K562 (cell line): ENCODE results near the gene MLLT3. TPM values are rescaled to one million over a fixed set of nuclear protein-coding genes. Genes with fewer than 3 reads are reported as not detected.

ENCODE experiments used
- ATAC-seq: fragments of 200-7000 bp; cut with Tn5 transposase; 3 replicates; pipeline ENCODE4 v1.9.1; 2020; ENCODE audit warnings: moderate library complexity
- BruUV-seq: library from RNA; stranded (reverse); fragments of 400-500 nt; replicated peaks from 2 replicates; lab custom pipeline; 2021; lab: Mats Ljungman, UMichigan
- CTCF ChIA-PET: fragments of 300-600 bp; formaldehyde crosslinking; extraction: SDS; loops from one replicate; lab custom pipeline; 2021; ENCODE audit warnings: low intra/inter-chr PET ratio; lab: Yijun Ruan, JAX
- POLR2A ChIA-PET: fragments of 300-600, 350-650 bp; sonication (Branson Sonifier 250); formaldehyde crosslinking; extraction: SDS; loops from one replicate; lab custom pipeline; 2021; ENCODE audit warnings: antibody characterized with exemption, inconsistent platforms; lab: Yijun Ruan, JAX
- DNase-seq, 4 experiments: peaks; one replicate each; pipeline versions ENCODE4 v3.0.0 to v3.0.0-alpha.2; 2011 to 2018; ENCODE audit warnings: low spot score in 3 of 4, mixed read lengths in 3 of 4; ENCODE audit errors: extremely low read depth in 1 of 4
- FAIRE-seq: peaks from 2 replicates; lab custom pipeline; 2011; peaks lifted over from hg19 to GRCh38; lab: Jason Lieb, UNC
- H2AFZ ChIP-seq: 2 replicates; pipeline ENCODE4 v1.6.0; 2011; ENCODE audit warnings: low read depth, low read length, control low read depth, inconsistent platforms
- H3K27ac ChIP-seq: fragments of 200-600 bp; 3 replicates; pipeline ENCODE4 v1.8.0; 2011; ENCODE audit warnings: low read depth, mild to moderate bottlenecking, control low read depth, inconsistent platforms, low read length, moderate library complexity, mixed read lengths; ENCODE audit errors: extremely low read depth
- H3K27me3 ChIP-seq, 2 experiments: fragments of 300-600 bp in 1 of 2; 2 replicates in 1 of 2; 3 replicates in 1 of 2; pipeline versions ENCODE4 v1.6.0 to v1.8.0; 2011; ENCODE audit warnings: inconsistent platforms in 2 of 2, low read length in 2 of 2, mild to moderate bottlenecking in 1 of 2, mixed read lengths in 1 of 2, moderate library complexity in 1 of 2; ENCODE audit not compliant: control insufficient read depth in 2 of 2, insufficient read depth in 2 of 2
- H3K36me3 ChIP-seq: fragments of 300-600 bp; 3 replicates; pipeline ENCODE4 v1.8.0; 2011; ENCODE audit warnings: mild to moderate bottlenecking, low read length, inconsistent platforms; ENCODE audit not compliant: control insufficient read depth, insufficient read depth
- H3K4me1 ChIP-seq, 2 experiments: fragments of 200-600 bp in 1 of 2; replicated peaks in 1 of 2; 2 replicates in 1 of 2; 3 replicates in 1 of 2; pipeline versions ENCODE4 v1.5.1 to v1.8.0; 2011; ENCODE audit warnings: inconsistent platforms in 2 of 2, low read length in 2 of 2, mild to moderate bottlenecking in 1 of 2, mixed read lengths in 1 of 2, moderate library complexity in 1 of 2; ENCODE audit not compliant: control insufficient read depth in 2 of 2, insufficient read depth in 2 of 2
- H3K4me2 ChIP-seq: 2 replicates; pipeline ENCODE4 v1.6.1; 2011; ENCODE audit warnings: low read length, control low read depth, inconsistent platforms, mixed read lengths; ENCODE audit not compliant: insufficient read depth
- H3K4me3 ChIP-seq: fragments of 200-600 bp; sonication (generic), shearing (Covaris generic); 2 replicates; pipeline ENCODE4 v1.5.1; 2016; ENCODE audit warnings: control low read depth, inconsistent platforms
- H3K79me2 ChIP-seq: fragments of 200-600 bp; 3 replicates; pipeline ENCODE4 v1.8.0; 2011; ENCODE audit warnings: low read length, inconsistent platforms; ENCODE audit not compliant: control insufficient read depth, insufficient read depth
- H3K9ac ChIP-seq, 2 experiments: 2 replicates each; pipeline versions ENCODE4 v1.6.0 to v1.6.1; 2011; ENCODE audit warnings: low read depth in 2 of 2, low read length in 2 of 2, control low read depth in 1 of 2, inconsistent platforms in 1 of 2, mild to moderate bottlenecking in 1 of 2, mixed read lengths in 1 of 2; ENCODE audit not compliant: insufficient read depth in 1 of 2
- H3K9me1 ChIP-seq: one replicate; pipeline ENCODE4 v1.6.0; 2011; ENCODE audit warnings: inconsistent platforms, mild to moderate bottlenecking, low read length, moderate library complexity; ENCODE audit not compliant: control insufficient read depth, insufficient read depth
- H3K9me3 ChIP-seq: replicated peaks from 2 replicates; pipeline ENCODE4 v1.5.1; 2011; ENCODE audit warnings: low read depth, low read length, inconsistent platforms; ENCODE audit not compliant: control insufficient read depth, insufficient read depth
- H4K20me1 ChIP-seq: replicated peaks from 2 replicates; pipeline ENCODE4 v1.6.1; 2011; ENCODE audit warnings: low read length, inconsistent platforms, mixed read lengths; ENCODE audit not compliant: control insufficient read depth, insufficient read depth
- CXXC5 ChIP-seq: fragments of 250-450 bp; sonication (Bioruptor Pico); IDR thresholded peaks from 2 replicates; pipeline ENCODE4 v1.8.0; 2022; ENCODE audit warnings: inconsistent platforms, mild to moderate bottlenecking, moderate library complexity
- MAZ ChIP-seq, 2 experiments: fragments of 450-650 bp in 1 of 2; sonication (generic) in 1 of 2; formaldehyde crosslinking; IDR thresholded peaks in 1 of 2; conservative IDR thresholded peaks in 1 of 2; 2 replicates each; pipeline versions ENCODE4 v1.4.0 to v1.5.0; 2020; ENCODE audit warnings: mild to moderate bottlenecking in 1 of 2, missing genetic modification reagents in 1 of 2
- RBM15 ChIP-seq: fragments of 200-400 bp; formaldehyde crosslinking; IDR thresholded peaks from 2 replicates; pipeline ENCODE4 v1.6.1; 2018; ENCODE audit warnings: mild to moderate bottlenecking, low read length, moderate library complexity; ENCODE audit not compliant: insufficient read depth
- RFX5 ChIP-seq: IDR thresholded peaks from 2 replicates; pipeline ENCODE4 v1.6.1; 2011; ENCODE audit warnings: low read depth, mild to moderate bottlenecking, improper control_type of control experiment, low read length
- SMAD1 ChIP-seq: fragments of 150-350 bp; IDR thresholded peaks from 2 replicates; pipeline ENCODE4 v1.6.1; 2014; ENCODE audit warnings: low read length, low read depth; ENCODE audit not compliant: partially characterized antibody
- TEAD4 ChIP-seq, 2 experiments: sonication (generic) in 1 of 2; formaldehyde crosslinking in 1 of 2; IDR thresholded peaks; 2 replicates each; pipeline versions ENCODE4 v1.6.1 to v1.8.0; 2012 to 2022; ENCODE audit warnings: borderline replicate concordance in 1 of 2, inconsistent platforms in 1 of 2, low read length in 1 of 2, mild to moderate bottlenecking in 1 of 2, missing genetic modification reagents in 1 of 2
- TRIM28 ChIP-seq: fragments of 450-650 bp; IDR thresholded peaks from 2 replicates; pipeline ENCODE4 v1.6.1; 2017
- ZBTB26 ChIP-seq: fragments of 450-650 bp; formaldehyde crosslinking; IDR thresholded peaks from 2 replicates; pipeline ENCODE4 v1.4.0; 2022; ENCODE audit warnings: missing genetic modification characterization
- ZNF197 ChIP-seq: fragments of 200-800 bp; sonication (Bioruptor generic); IDR thresholded peaks from 2 replicates; pipeline ENCODE4 v1.6.1; 2016; ENCODE audit warnings: low read depth, missing genetic modification characterization, missing compliant biosample characterization
- WGBS: fragments of 100-300 bp; shearing (Covaris generic); methylation state at CpG from one replicate; pipeline ENCODE4 v1.1.6; 2016; ENCODE audit warnings: low coverage, mixed read lengths; ENCODE audit not compliant: insufficient coverage; ENCODE audit errors: missing lambda C conversion rate; 5-methylcytosine and 5-hydroxymethylcytosine counted together
- in situ Hi-C: fragments of 300-500 bp; cut with MboI; formaldehyde crosslinking; loops from 4 replicates; pipeline ENCODE4 v1.15.0; 2018; ENCODE audit warnings: inconsistent platforms, mixed read lengths
- intact Hi-C: fragments of 100-400 bp; cut with micrococcal nuclease; formaldehyde crosslinking; loops from 2 replicates; pipeline ENCODE4 v1.14.2; 2022
- polyA plus RNA-seq, 8 experiments: library from polyadenylated mRNA; depleted of rRNA in 4 of 8; stranded (reverse) in 5 of 8; unstranded in 3 of 8; fragments of >200 nt; fragmentation: Nextera tagmentation in 2 of 8; fragmentation: Illumina TruSeq in 1 of 8; extraction: Ambion mirVana in 2 of 8; extraction: Trizol in 1 of 8; gene quantifications; 2 replicates each; pipeline versions ENCODE4 v1.2.1 to v1.2.3, GENCODE V29; 2011 to 2014; ENCODE audit warnings: inconsistent platforms in 1 of 8, missing spikeins in 1 of 8
- total RNA-seq, 7 experiments: library from RNA; depleted of rRNA in 6 of 7; stranded (reverse); fragments of >200 nt in 6 of 7; fragmentation: Illumina TruSeq in 2 of 7; extraction: Trizol in 2 of 7; gene quantifications; 2 replicates each; pipeline versions ENCODE4 v1.2.1 to v1.2.3, GENCODE V29; 2011 to 2021; ENCODE audit warnings: low replicate concordance in 1 of 7

MLLT3 gene
- total and polyA plus RNA-seq, 9 of the 15 experiments (the other 6 are each of a cell fraction or from before 2014, with no cell fraction given): 0.07 to 0.42 (median 0.22) TPM; not detected in 4

GRCh38 chr9:20376731-20377375 is 245.4 kb downstream of the MLLT3 start:
- WGBS: 0% methylated on average over 4 of the region's 4 CpGs
- no peak overlapping the region for H3K27ac ChIP-seq
- no peaks in the 10 kb centered on the region for H3K9me3 ChIP-seq
- ChIA-PET CTCF (no interaction called here), POLR2A (no interaction called here)
- in situ Hi-C loops (no loop called here), intact Hi-C loops (no loop called here)
- DNase-seq (no peak), ATAC-seq (no peak), FAIRE-seq (no peak)
- no peak for TF ChIP-seq RFX5
- no peak for TF ChIP-seq TRIM28
- no peak for TF ChIP-seq TEAD4 (IDR thresholded peaks at IDR 0.05; ENCODE audit: low read length)
- no peak for TF ChIP-seq TEAD4 (CRISPR knock-in tag; IDR thresholded peaks at IDR 0.05; ENCODE audit: borderline replicate concordance)
- no peak for TF ChIP-seq SMAD1
- no peak for TF ChIP-seq ZNF197 (CRISPR knock-in tag)
- TF ChIP-seq RBM15: no peak
- no peak for TF ChIP-seq MAZ (CRISPR knock-in tag; conservative IDR thresholded peaks at IDR 0.05 in 1 of 2, IDR thresholded peaks at IDR 0.05 in 1 of 2)
- TF ChIP-seq CXXC5: no peak
- TF ChIP-seq ZBTB26: no peak
- H3K27me3 ChIP-seq: no peaks in the 10 kb centered on the region
- H3K4me2 ChIP-seq: no peak overlapping the region
- BruUV-seq: no TSS peak
- H4K20me1 ChIP-seq: no peaks in the 10 kb centered on the region
- no peak overlapping the region for H3K9ac ChIP-seq
- no peak overlapping the region for H3K4me3 ChIP-seq
- no peaks in the 10 kb centered on the region for H3K36me3 ChIP-seq
- H3K9me1 ChIP-seq: no peaks in the 10 kb centered on the region
- H3K4me1 ChIP-seq: no peaks in the 10 kb centered on the region
- no peak overlapping the region for H2AFZ ChIP-seq
- no peaks in the 10 kb centered on the region for H3K79me2 ChIP-seq
